Breast epithelium (tissue), 4 donors: Measurements from ENCODE around the gene CADM1. TPM values are rescaled to one million over a fixed set of nuclear protein-coding genes. Genes with fewer than 3 reads are reported as not detected.

ENCODE experiments used
- DNase-seq, 2 donors: peaks; one replicate each; pipeline ENCODE4 v3.0.0-alpha.2; 2019; ENCODE audit warnings: low spot score in 2 of 2
- H3K27ac ChIP-seq, 2 donors: fragments of 200-600 bp; sonication (generic) in 1 of 2; one replicate each; pipeline ENCODE4 v1.5.1; 2016 to 2019; ENCODE audit warnings: mild to moderate bottlenecking in 1 of 2
- H3K27me3 ChIP-seq, 2 donors: fragments of 200-600 bp; sonication (generic) in 1 of 2; one replicate each; pipeline versions ENCODE4 v1.5.1 to v1.6.0; 2017 to 2019; ENCODE audit warnings: control low read depth in 1 of 2, mild to moderate bottlenecking in 1 of 2
- H3K36me3 ChIP-seq: fragments of 200-600 bp; one replicate; pipeline ENCODE4 v1.5.1; 2019
- H3K4me1 ChIP-seq, 2 donors: fragments of 200-600 bp; sonication (generic); one replicate each; pipeline ENCODE4 v1.5.1; 2016 to 2019; ENCODE audit warnings: control low read depth in 1 of 2
- H3K4me3 ChIP-seq, 3 donors: fragments of 200-600 bp; sonication (generic); 1 replicate in 2 of 3; 2 replicates in 1 of 3; pipeline ENCODE4 v1.5.1; 2016 to 2019; ENCODE audit warnings: mild to moderate bottlenecking in 3 of 3, moderate library complexity in 2 of 3
- H3K9me3 ChIP-seq, 2 donors: fragments of 200-600 bp; sonication (generic) in 1 of 2; one replicate each; pipeline ENCODE4 v1.5.1; 2016 to 2019; ENCODE audit warnings: control low read depth in 1 of 2
- CTCF ChIP-seq, 3 donors: fragments of 450-650 bp; IDR thresholded peaks; one replicate each; pipeline ENCODE4 v1.5.1; 2016 to 2017; ENCODE audit warnings: antibody characterized with exemption in 3 of 3, mild to moderate bottlenecking in 3 of 3, moderate library complexity in 3 of 3
- POLR2A ChIP-seq: fragments of 450-650 bp; IDR thresholded peaks from one replicate; pipeline ENCODE4 v1.6.1; 2016; ENCODE audit warnings: antibody characterized with exemption, mild to moderate bottlenecking, moderate library complexity
- POLR2AphosphoS5 ChIP-seq, 3 donors: sonication (generic); formaldehyde crosslinking; IDR thresholded peaks; one replicate each; pipeline ENCODE4 v1.6.1; 2017; ENCODE audit warnings: antibody characterized with exemption in 3 of 3
- intact Hi-C: fragments of 100-400 bp; cut with DNase I; formaldehyde crosslinking; loops from one replicate; pipeline ENCODE4 v1.15.1; 2023; ENCODE audit warnings: low total_unique reads
- total RNA-seq, 3 donors: library from RNA; depleted of rRNA; stranded (reverse); fragments of >200 nt; gene quantifications; one replicate each; pipeline ENCODE4 v1.1.0, GENCODE V29; 2016

CADM1 gene
- total RNA-seq, 3 donors from 2014 or later: 5.3 to 48.4 (median 33.1) TPM

- Histone ChIP-seq H3K4me3 (no peak overlapping the region), H3K27ac (no peak overlapping the region), H3K36me3 (no peaks in the 10 kb centered on the region), H3K9me3 (no peaks in the 10 kb centered on the region), H3K27me3 (no peaks in the 10 kb centered on the region), H3K4me1 (no peaks in the 10 kb centered on the region)
- no peak for DNase-seq
- TF ChIP-seq CTCF (IDR thresholded peaks at IDR 0.05): no peak
- TF ChIP-seq POLR2A: no peak
- TF ChIP-seq POLR2AphosphoS5 (IDR thresholded peaks at IDR 0.05): no peak
- intact Hi-C loops: no loop called here
Measured at GRCh38 chr11:115191761-115192160, 312.5 kb downstream of the CADM1 start.

DNA sequence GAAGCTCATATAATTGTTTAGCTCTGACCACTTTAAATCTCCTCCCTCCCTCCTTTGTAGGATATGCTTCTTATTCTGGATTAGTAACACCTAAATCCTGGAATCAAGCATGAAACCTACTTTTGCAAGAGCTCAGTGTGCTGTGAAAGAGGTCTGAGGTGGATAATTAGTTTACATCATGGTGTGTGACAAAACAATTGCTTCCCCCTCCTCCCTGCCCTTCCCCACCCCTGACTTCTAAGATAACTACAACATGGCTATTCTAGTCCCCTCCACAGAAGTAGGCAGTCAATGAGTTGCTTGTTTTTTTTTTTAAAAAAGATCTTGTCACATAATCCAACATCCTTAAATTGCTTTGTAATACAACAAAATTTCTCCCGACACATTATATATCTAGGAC, 314.0 kb downstream of the CADM1 start:
- H3K27me3 ChIP-seq: no peaks in the 10 kb centered on the region

GRCh38 chr11:115188898-115189278, 315.3 kb downstream of the CADM1 start:
- no peak for DNase-seq
- Histone ChIP-seq H3K9me3 (no peaks in the 10 kb centered on the region), H3K4me1 (no peaks in the 10 kb centered on the region), H3K36me3 (no peaks in the 10 kb centered on the region), H3K27ac (no peak overlapping the region), H3K27me3 (no peaks in the 10 kb centered on the region), H3K4me3 (no peak overlapping the region)
- intact Hi-C loops: no loop called here
- no peak for TF ChIP-seq POLR2A
- TF ChIP-seq CTCF (IDR thresholded peaks at IDR 0.05): no peak
- TF ChIP-seq POLR2AphosphoS5 (IDR thresholded peaks at IDR 0.05): no peak

More for the DNA sequence above, 314.0 kb downstream of the CADM1 start:
- TF ChIP-seq CTCF (IDR thresholded peaks at IDR 0.05) (no peak), POLR2AphosphoS5 (IDR thresholded peaks at IDR 0.05) (no peak), POLR2A (no peak)
- H3K9me3 ChIP-seq: no peaks in the 10 kb centered on the region
- DNase-seq: no peak
- intact Hi-C loops: no loop called here
- no peaks in the 10 kb centered on the region for H3K36me3 ChIP-seq
- no peak overlapping the region for H3K4me3 ChIP-seq
- H3K27ac ChIP-seq: no peak overlapping the region
- H3K4me1 ChIP-seq: no peaks in the 10 kb centered on the region

DNA sequence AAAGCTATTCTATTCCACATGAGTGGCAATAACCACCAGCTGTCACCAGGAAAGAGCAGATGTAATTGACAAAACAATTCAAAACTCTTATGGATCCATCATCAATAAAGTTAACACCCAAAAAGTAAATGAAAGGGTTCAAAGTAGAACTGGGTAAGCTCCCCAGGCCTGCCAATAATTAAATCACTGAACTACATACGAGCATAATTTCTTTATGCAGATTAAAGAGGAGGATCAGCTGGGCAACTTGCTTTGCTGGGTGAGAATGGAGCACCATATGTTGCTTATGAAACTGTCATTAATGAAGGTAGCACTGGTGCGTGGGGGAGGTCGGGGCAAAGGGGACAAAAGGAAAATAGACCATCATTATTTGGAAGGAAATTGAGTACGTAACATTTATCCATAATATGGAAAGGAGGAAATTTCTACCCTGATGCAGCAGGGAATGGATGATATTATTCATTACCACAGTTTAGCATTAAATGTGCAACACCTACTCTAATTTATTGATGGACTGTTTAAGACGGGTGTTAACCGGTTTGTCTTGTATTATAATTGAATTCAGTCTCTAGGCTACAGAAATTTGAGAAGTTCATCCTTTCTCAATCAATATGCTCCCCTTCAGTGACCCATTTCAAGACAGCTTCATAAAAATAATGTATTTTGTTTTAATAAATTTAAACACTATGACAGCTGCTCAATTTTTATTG, 315.9 kb downstream of the CADM1 start:
- no peak overlapping the region for H3K27ac ChIP-seq
- H3K4me3 ChIP-seq: no peak overlapping the region
- TF ChIP-seq CTCF (IDR thresholded peaks at IDR 0.05): no peak
- H3K27me3 ChIP-seq: no peaks in the 10 kb centered on the region
- H3K4me1 ChIP-seq: no peaks in the 10 kb centered on the region
- no peaks in the 10 kb centered on the region for H3K9me3 ChIP-seq
- H3K36me3 ChIP-seq: no peaks in the 10 kb centered on the region
- intact Hi-C loops: no loop called here
- no peak for DNase-seq

DNA sequence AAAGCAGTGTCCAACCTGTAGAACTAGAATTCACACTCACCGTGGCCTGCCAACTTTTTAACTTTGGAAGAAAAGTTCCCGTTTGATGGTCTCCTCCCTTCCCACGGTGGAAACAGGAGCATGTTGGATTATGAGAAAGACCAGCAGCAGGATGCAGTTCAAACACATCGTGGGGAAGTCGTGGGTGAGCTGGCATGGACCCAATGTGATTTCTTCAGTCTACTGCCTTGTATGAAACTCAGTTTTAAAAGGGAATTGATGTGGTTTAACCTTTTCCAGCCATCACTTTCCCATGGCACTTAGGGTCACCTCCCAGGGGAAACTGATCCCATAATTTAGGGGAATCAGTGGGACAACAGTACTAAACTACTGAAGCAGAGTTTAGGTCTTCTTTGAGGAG, 318.3 kb downstream of the CADM1 start:
- H3K27ac ChIP-seq: no peak overlapping the region
- H3K9me3 ChIP-seq: no peaks in the 10 kb centered on the region
- intact Hi-C loops: no loop called here
- H3K4me1 ChIP-seq: no peaks in the 10 kb centered on the region
- no peak overlapping the region for H3K4me3 ChIP-seq
- TF ChIP-seq POLR2AphosphoS5 (IDR thresholded peaks at IDR 0.05) (no peak), POLR2A (no peak)
- H3K27me3 ChIP-seq: no peaks in the 10 kb centered on the region
- no peaks in the 10 kb centered on the region for H3K36me3 ChIP-seq
- DNase-seq: no peak

DNA sequence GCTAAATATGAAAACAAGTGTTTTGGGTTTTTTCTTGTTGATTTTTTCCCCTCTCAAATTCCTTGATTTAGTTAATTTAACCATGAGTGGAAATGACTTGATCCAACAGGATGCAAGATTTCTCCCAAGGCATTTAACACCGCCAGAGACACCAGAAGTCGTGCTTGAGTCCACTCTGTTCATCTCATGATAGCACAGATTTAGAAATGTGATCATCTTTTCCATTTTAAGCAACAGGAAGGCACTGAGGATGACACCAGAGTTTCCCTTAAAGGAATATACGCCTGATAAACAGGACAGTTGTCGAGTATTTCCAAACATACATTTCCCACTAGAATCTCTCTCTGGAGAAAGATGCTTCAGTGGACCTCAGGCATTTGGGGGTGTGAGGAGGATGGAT, 318.7 kb downstream of the CADM1 start:
- Histone ChIP-seq H3K9me3 (no peaks in the 10 kb centered on the region), H3K27ac (no peak overlapping the region), H3K36me3 (no peaks in the 10 kb centered on the region), H3K27me3 (no peaks in the 10 kb centered on the region), H3K4me3 (no peak overlapping the region), H3K4me1 (no peaks in the 10 kb centered on the region)
- DNase-seq: no peak
- intact Hi-C loops: no loop called here
- TF ChIP-seq POLR2A: no peak
- no peak for TF ChIP-seq POLR2AphosphoS5 (IDR thresholded peaks at IDR 0.05)
- no peak for TF ChIP-seq CTCF (IDR thresholded peaks at IDR 0.05)
